Mesothelial cell of epicardium (in vitro differentiated cells): Measurements from ENCODE around the gene FRAS1. TPM values are rescaled to one million over a fixed set of nuclear protein-coding genes. Genes with fewer than 3 reads are reported as not detected.
"Not testable (repeated sequence)": the region's sequence is repeated elsewhere in the genome, so short reads cannot be mapped to it uniquely, and the experiment has no call there.

Experiments used
- DNase-seq, 2 experiments: peaks; one replicate each; pipeline ENCODE4 v3.0.0; 2021; ENCODE audit warnings: low spot score in 2 of 2; ENCODE audit not compliant: unreplicated experiment in 2 of 2
- H3K27ac Mint-ChIP-seq: 2 replicates; pipeline ENCODE4 v1.8.0; 2021; ENCODE audit warnings: mixed read lengths
- H3K27me3 Mint-ChIP-seq: 2 replicates; pipeline ENCODE4 v1.8.0; 2021; ENCODE audit warnings: low read depth, mixed read lengths
- H3K36me3 Mint-ChIP-seq: 2 replicates; pipeline ENCODE4 v1.8.0; 2021; ENCODE audit warnings: mixed read lengths
- H3K4me1 Mint-ChIP-seq: 2 replicates; pipeline ENCODE4 v1.8.0; 2021; ENCODE audit warnings: mixed read lengths
- H3K4me3 Mint-ChIP-seq: 2 replicates; pipeline ENCODE4 v1.8.0; 2021; ENCODE audit warnings: mild to moderate bottlenecking, moderate library complexity, mixed read lengths
- H3K9me3 Mint-ChIP-seq: 2 replicates; pipeline ENCODE4 v1.8.0; 2021; ENCODE audit warnings: mixed read lengths
- CTCF ChIP-seq: fragments of 200-600 bp; sonication (generic); IDR thresholded peaks from one replicate; pipeline ENCODE4 v1.5.0; 2021; ENCODE audit warnings: antibody characterized with exemption; ENCODE audit not compliant: unreplicated experiment
- total RNA-seq: library from RNA; stranded (reverse); gene quantifications from 3 replicates; pipeline ENCODE4 v1.2.1, GENCODE V29; 2021

Gene FRAS1
- total RNA-seq, 1 donor from 2014 or later: 51.9 TPM

DNA sequence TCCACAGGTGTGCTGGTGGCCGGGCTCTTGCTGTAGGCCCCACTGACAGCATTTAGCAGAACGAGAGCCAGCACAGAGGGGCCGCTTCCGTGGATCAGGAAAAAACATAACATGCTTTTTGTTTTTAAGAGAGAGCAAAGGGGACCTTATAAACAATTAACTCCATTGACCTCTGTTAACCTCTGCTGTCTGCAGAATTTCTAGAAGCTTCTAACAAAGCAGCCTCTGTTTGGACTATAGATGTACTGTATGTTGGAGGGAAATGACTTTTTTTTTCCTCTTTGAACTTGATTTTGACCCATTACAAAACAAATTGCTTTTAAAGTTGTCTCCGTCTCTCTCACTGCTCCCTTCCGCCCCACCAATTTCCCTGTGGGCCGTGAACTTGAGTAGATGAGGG lies 210.7 kb downstream of the FRAS1 start:
- TF ChIP-seq CTCF: no peak
- H3K27ac Mint-ChIP-seq: no peak overlapping the region
- H3K4me1 Mint-ChIP-seq: peaks cover 12% of the 10 kb centered on the region
- H3K9me3 Mint-ChIP-seq: peaks cover 14% of the 10 kb centered on the region
- no peak overlapping the region for H3K4me3 Mint-ChIP-seq
- peaks cover 35% of the 10 kb centered on the region for H3K36me3 Mint-ChIP-seq
- no peak for DNase-seq
- no peaks in the 10 kb centered on the region for H3K27me3 Mint-ChIP-seq

- Mint-ChIP-seq H3K4me1 (peaks cover 12% of the 10 kb centered on the region), H3K4me3 (no peak overlapping the region), H3K9me3 (peaks cover 19% of the 10 kb centered on the region), H3K27me3 (no peaks in the 10 kb centered on the region), H3K27ac (no peak overlapping the region), H3K36me3 (peaks cover 43% of the 10 kb centered on the region)
- no peak for DNase-seq
- TF ChIP-seq CTCF: no peak
Measured at GRCh38 chr4:78268597-78268996, 211.5 kb downstream of the FRAS1 start.

DNA sequence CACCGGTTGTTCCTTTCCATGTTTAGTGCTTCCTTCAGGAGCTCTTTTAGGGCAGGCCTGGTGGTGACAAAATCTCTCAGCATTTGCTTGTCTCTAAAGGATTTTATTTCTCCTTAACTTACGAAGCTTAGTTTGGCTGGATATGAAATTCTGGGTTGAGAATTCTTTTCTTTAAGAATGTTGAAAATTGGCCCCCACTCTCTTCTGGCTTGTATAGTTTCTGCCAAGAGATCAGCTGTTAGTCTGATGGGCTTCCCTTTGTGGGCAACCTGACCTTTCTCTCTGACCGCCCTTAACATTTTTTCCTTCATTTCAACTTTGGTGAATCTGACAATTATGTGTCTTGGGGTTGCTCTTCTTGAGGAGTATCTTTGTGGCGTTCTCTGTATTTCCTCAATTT lies 218.3 kb downstream of the FRAS1 start:
- DNase-seq, H3K27ac Mint-ChIP-seq, H3K4me1 Mint-ChIP-seq, H3K4me3 Mint-ChIP-seq, H3K27me3 Mint-ChIP-seq: not testable (repeated sequence)
- Mint-ChIP-seq H3K9me3 (peaks cover 27% of the 10 kb centered on the region), H3K36me3 (peaks cover 61% of the 10 kb centered on the region)

DNA sequence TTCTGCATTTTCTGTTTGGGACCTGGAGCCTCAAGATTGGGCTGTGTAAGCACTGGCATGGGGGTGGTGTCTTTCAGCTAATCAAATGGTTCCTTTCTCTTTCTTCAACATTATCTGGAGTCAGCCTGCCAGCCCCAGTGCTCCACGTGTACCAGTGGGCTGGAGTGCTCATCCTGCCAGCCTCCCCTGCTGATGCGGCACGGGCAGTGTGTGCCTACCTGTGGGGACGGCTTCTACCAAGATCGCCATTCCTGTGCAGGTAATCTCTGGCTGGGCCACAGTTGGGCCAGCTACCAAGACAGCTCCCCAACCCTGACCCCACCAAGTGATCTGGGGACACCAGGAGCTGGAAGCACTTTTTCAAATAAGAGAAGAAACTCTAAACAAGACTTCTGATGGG lies 229.2 kb downstream of the FRAS1 start:
- TF ChIP-seq CTCF: no peak
- no peak overlapping the region for H3K4me3 Mint-ChIP-seq
- peaks cover 29% of the 10 kb centered on the region for H3K36me3 Mint-ChIP-seq
- H3K4me1 Mint-ChIP-seq: peaks cover 40% of the 10 kb centered on the region
- no peak overlapping the region for H3K27ac Mint-ChIP-seq
- no peaks in the 10 kb centered on the region for H3K27me3 Mint-ChIP-seq
- DNase-seq: no peak
- no peaks in the 10 kb centered on the region for H3K9me3 Mint-ChIP-seq

DNA sequence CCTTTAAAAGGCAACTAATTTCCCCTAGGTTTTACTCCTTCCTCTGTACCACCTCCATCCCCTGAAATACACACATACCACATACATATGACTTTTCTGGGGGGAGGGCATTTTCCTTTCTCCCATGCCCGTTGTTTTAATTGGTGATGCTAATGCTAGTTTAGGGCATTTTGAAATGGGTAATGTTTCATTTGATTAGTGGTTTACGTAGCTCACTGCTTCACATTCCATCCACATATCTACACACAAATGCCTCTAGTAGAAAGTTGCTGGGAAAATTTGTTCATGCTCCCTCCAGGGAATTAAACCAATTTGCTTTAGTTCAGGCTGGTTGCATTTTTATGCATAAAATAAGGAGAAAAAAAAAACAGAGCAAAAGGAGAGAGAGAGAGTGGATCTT lies 231.2 kb downstream of the FRAS1 start:
- peak overlapping the region; percentile 31 for H3K27ac Mint-ChIP-seq
- H3K36me3 Mint-ChIP-seq: peaks cover 29% of the 10 kb centered on the region
- no peak overlapping the region for H3K4me3 Mint-ChIP-seq
- H3K9me3 Mint-ChIP-seq: no peaks in the 10 kb centered on the region
- no peaks in the 10 kb centered on the region for H3K27me3 Mint-ChIP-seq
- DNase-seq: no peak
- no peak for TF ChIP-seq CTCF
- peaks cover 27% of the 10 kb centered on the region for H3K4me1 Mint-ChIP-seq

- no peaks in the 10 kb centered on the region for H3K27me3 Mint-ChIP-seq
- no peaks in the 10 kb centered on the region for H3K9me3 Mint-ChIP-seq
- no peak overlapping the region for H3K27ac Mint-ChIP-seq
- H3K4me3 Mint-ChIP-seq: no peak overlapping the region
- DNase-seq: no peak
- no peak for TF ChIP-seq CTCF
- H3K36me3 Mint-ChIP-seq: peaks cover 17% of the 10 kb centered on the region
- H3K4me1 Mint-ChIP-seq: peaks cover 32% of the 10 kb centered on the region
Measured at GRCh38 chr4:78291277-78291676, 234.2 kb downstream of the FRAS1 start.
